Tibial nerve (tissue), 4 donors: ENCODE data around the gene POLG. TPM values are rescaled to one million over a fixed set of nuclear protein-coding genes. Genes with fewer than 3 reads are reported as not detected.

Source experiments
- DNase-seq, 2 donors: peaks; one replicate each; pipeline ENCODE4 v3.0.0-alpha.2; 2019; ENCODE audit warnings: low spot score in 2 of 2
- H3K27ac ChIP-seq, 4 donors: fragments of 200-600 bp; sonication (generic) in 3 of 4; one replicate each; pipeline ENCODE4 v1.5.1; 2017 to 2019; ENCODE audit warnings: mild to moderate bottlenecking in 1 of 4
- H3K27me3 ChIP-seq, 2 donors: fragments of 200-600 bp; sonication (generic) in 1 of 2; one replicate each; pipeline versions ENCODE4 v1.5.1 to v1.6.0; 2017 to 2019
- H3K36me3 ChIP-seq, 3 donors: fragments of 200-600 bp; sonication (generic); one replicate each; pipeline ENCODE4 v1.5.1; 2018 to 2019
- H3K4me1 ChIP-seq, 4 donors: fragments of 200-600 bp; sonication (generic) in 3 of 4; one replicate each; pipeline ENCODE4 v1.5.1; 2017 to 2019
- H3K4me3 ChIP-seq, 4 donors: fragments of 200-600 bp; sonication (generic) in 3 of 4; one replicate each; pipeline ENCODE4 v1.5.1; 2017 to 2019; ENCODE audit warnings: mild to moderate bottlenecking in 1 of 4, moderate library complexity in 1 of 4
- H3K9me3 ChIP-seq, 4 donors: fragments of 200-600 bp; sonication (generic) in 3 of 4; one replicate each; pipeline ENCODE4 v1.5.1; 2017 to 2019
- CTCF ChIP-seq, 5 experiments: fragments of 200-600 bp in 3 of 5; fragments of 450-650 bp in 2 of 5; sonication (generic) in 3 of 5; IDR thresholded peaks; one replicate each; pipeline ENCODE4 v1.5.1; 2016 to 2019; ENCODE audit warnings: antibody characterized with exemption in 5 of 5, mild to moderate bottlenecking in 3 of 5, moderate library complexity in 2 of 5
- EP300 ChIP-seq, 2 donors: sonication (generic); formaldehyde crosslinking; IDR thresholded peaks; one replicate each; pipeline ENCODE4 v1.6.1; 2017; ENCODE audit warnings: antibody characterized with exemption in 2 of 2, mild to moderate bottlenecking in 1 of 2
- POLR2A ChIP-seq, 2 donors: fragments of 450-650 bp; IDR thresholded peaks; one replicate each; pipeline ENCODE4 v1.6.1; 2017; ENCODE audit warnings: antibody characterized with exemption in 2 of 2, mild to moderate bottlenecking in 2 of 2, moderate library complexity in 2 of 2
- WGBS, 2 donors: methylation state at CpG; one replicate each; pipeline ENCODE4 v1.1.5; 2018; 5-methylcytosine and 5-hydroxymethylcytosine counted together
- total RNA-seq, 4 donors: library from RNA; depleted of rRNA; stranded (reverse); fragments of >200 nt; gene quantifications; one replicate each; pipeline ENCODE4 v1.1.0, GENCODE V29; 2016

Gene POLG
- total RNA-seq, 4 donors from 2014 or later = 76.9 to 113 (median 103) TPM

- Histone ChIP-seq H3K27ac (no peak overlapping the region), H3K9me3 (no peaks in the 10 kb centered on the region), H3K36me3 (no peaks in the 10 kb centered on the region), H3K4me3 (no peak overlapping the region), H3K4me1 (peaks cover 0 to 3% (median 0%) of the 10 kb centered on the region in 4 donors), H3K27me3 (no peaks in the 10 kb centered on the region)
- TF ChIP-seq EP300 (IDR thresholded peaks at IDR 0.05) = no peak
- no peak for TF ChIP-seq POLR2A (IDR thresholded peaks at IDR 0.05)
- TF ChIP-seq CTCF (IDR thresholded peaks at IDR 0.05) = no peak
- no peak for DNase-seq
- 91 to 93% methylated on average over 2 of the region's 2 CpGs for WGBS, 2 donors
Observed at GRCh38 chr15:89307791-89308190, 26.8 kb downstream of the POLG start.

GRCh38 chr15:89307046-89307587, 27.5 kb downstream of the POLG start:
- no peaks in the 10 kb centered on the region for H3K36me3 ChIP-seq
- no peak for DNase-seq
- no peaks in the 10 kb centered on the region for H3K9me3 ChIP-seq
- H3K27ac ChIP-seq = no peak overlapping the region
- no peak overlapping the region for H3K4me3 ChIP-seq
- peaks cover 0 to 3% (median 0%) of the 10 kb centered on the region in 4 donors for H3K4me1 ChIP-seq
- 82 to 85% methylated on average over 2 of the region's 2 CpGs for WGBS, 2 donors
- no peaks in the 10 kb centered on the region for H3K27me3 ChIP-seq
- TF ChIP-seq POLR2A (IDR thresholded peaks at IDR 0.05) (no peak), EP300 (IDR thresholded peaks at IDR 0.05) (no peak), CTCF (IDR thresholded peaks at IDR 0.05) (no peak)

GRCh38 chr15:89305395-89305794, 29.2 kb downstream of the POLG start:
- peaks cover 0 to 7% (median 0%) of the 10 kb centered on the region in 3 donors for H3K36me3 ChIP-seq
- no peak for DNase-seq
- H3K27ac ChIP-seq = no peak overlapping the region
- TF ChIP-seq CTCF (IDR thresholded peaks at IDR 0.05) = no peak
- TF ChIP-seq EP300 (IDR thresholded peaks at IDR 0.05) = no peak
- no peak for TF ChIP-seq POLR2A (IDR thresholded peaks at IDR 0.05)
- H3K4me3 ChIP-seq = no peak overlapping the region
- H3K27me3 ChIP-seq = no peaks in the 10 kb centered on the region
- H3K9me3 ChIP-seq = no peaks in the 10 kb centered on the region
- WGBS, 2 donors = 98% methylated on average over 3 of the region's 3 CpGs
- peaks cover 0 to 3% (median 0%) of the 10 kb centered on the region in 4 donors for H3K4me1 ChIP-seq

- Histone ChIP-seq H3K4me3 (no peak overlapping the region), H3K9me3 (no peaks in the 10 kb centered on the region), H3K4me1 (peaks cover 0 to 3% (median 0%) of the 10 kb centered on the region in 4 donors), H3K36me3 (peaks cover 0 to 7% (median 0%) of the 10 kb centered on the region in 3 donors), H3K27me3 (no peaks in the 10 kb centered on the region), H3K27ac (no peak overlapping the region)
- no peak for DNase-seq
- TF ChIP-seq EP300 (IDR thresholded peaks at IDR 0.05) (no peak), CTCF (IDR thresholded peaks at IDR 0.05) (no peak), POLR2A (IDR thresholded peaks at IDR 0.05) (no peak)
- 92 to 95% methylated on average over 2 of the region's 2 CpGs for WGBS, 2 donors
Observed at GRCh38 chr15:89303986-89304385, 30.6 kb downstream of the POLG start.

GRCh38 chr15:89301304-89302089, 33.1 kb downstream of the POLG start:
- no peaks in the 10 kb centered on the region for H3K27me3 ChIP-seq
- H3K4me3 ChIP-seq = no peak overlapping the region
- H3K27ac ChIP-seq = no peak overlapping the region
- H3K36me3 ChIP-seq = peaks cover 0 to 7% (median 0%) of the 10 kb centered on the region in 3 donors
- TF ChIP-seq EP300 (IDR thresholded peaks at IDR 0.05) = no peak
- no peak for TF ChIP-seq POLR2A (IDR thresholded peaks at IDR 0.05)
- no peak for TF ChIP-seq CTCF (IDR thresholded peaks at IDR 0.05)
- WGBS, 2 donors = 82 to 85% methylated on average over 5 of the region's 5 CpGs
- no peak for DNase-seq
- H3K9me3 ChIP-seq = no peaks in the 10 kb centered on the region
- H3K4me1 ChIP-seq = no peaks in the 10 kb centered on the region
